Measurements from ENCODE around the gene TCF25. TPM values are rescaled to one million over a fixed set of nuclear protein-coding genes. Genes with fewer than 3 reads are reported as not detected.
"Not testable (repeated sequence)": the region's sequence is repeated elsewhere in the genome, so short reads cannot be mapped to it uniquely, and the experiment has no call there.

TCF25 gene
- total RNA-seq (171 and 176 TPM in 2 replicates), polyA plus RNA-seq (150 and 158 TPM in 2 replicates), polyA minus RNA-seq (ENCODE audit: low replicate concordance) (168 and 191 TPM in 2 replicates)
- 174 and 189 TPM in 2 replicates for polyA plus RNA-seq (2012)

GRCh38 chr16:89873109-89873971, at the start of gene TCF25:
Gene TCF25 (plus strand): TSS chr16:89873592. CDS start chr16:89873668, 76 bp downstream.
- DNase-seq (ENCODE audit: low read depth in 2 of 2) = peak; percentile 67 to 88
- Histone ChIP-seq H3K4me3 (replicated peaks in 1 of 4; ENCODE audit: control extremely low read depth in 1 of 4, insufficient read depth in 1 of 4, low read depth in 3 of 4, low read length in 4 of 4) (peak within 1 kb of the TSS; percentile 70 to 96 (median 87)), H4K20me1 (ENCODE audit: control insufficient read depth, extremely low read depth, insufficient read depth, low read length) (peaks cover 3% of the 10 kb centered on the region), H3K27me3 (ENCODE audit: control insufficient read depth, insufficient read depth, low read length) (no peaks in the 10 kb centered on the region), H3K36me3 (ENCODE audit: control insufficient read depth, insufficient read depth, low read length) (peaks cover 6% of the 10 kb centered on the region), H3K9me3 (ENCODE audit: control insufficient read depth, insufficient read depth, low read depth, low read length) (no peaks in the 10 kb centered on the region), H3K27ac (ENCODE audit: insufficient read depth, low read length) (peak within 1 kb of the TSS; percentile 100), H2AFZ (ENCODE audit: low read length) (peak within 1 kb of the TSS; percentile 34), H3K79me2 (ENCODE audit: control insufficient read depth, insufficient read depth, low read length) (peaks cover 35% of the 10 kb centered on the region), H3K4me1 (ENCODE audit: control insufficient read depth, extremely low read depth, insufficient read depth, low read length) (peaks cover 5% of the 10 kb centered on the region), H3K9ac (ENCODE audit: insufficient read depth, low read length) (peak within 1 kb of the TSS; percentile 100), H3K4me2 (ENCODE audit: extremely low read depth, insufficient read depth, low read length) (peak within 1 kb of the TSS; percentile 81)
- TF ChIP-seq CTCF (conservative IDR thresholded peaks at IDR 0.05 in 1 of 2, IDR thresholded peaks at IDR 0.05 in 1 of 2; ENCODE audit: low read depth in 1 of 2, low read length in 2 of 2) (no peak), EZH2 (IDR thresholded peaks at IDR 0.05; ENCODE audit: low read length, missing control alignments) (no peak)

GRCh38 chr16:89823824-89824148, 49.6 kb upstream of the TCF25 start:
- H3K4me3 ChIP-seq (replicated peaks in 1 of 4; ENCODE audit: control extremely low read depth in 1 of 4, insufficient read depth in 1 of 4, low read depth in 3 of 4, low read length in 4 of 4); H3K27me3 ChIP-seq (ENCODE audit: control insufficient read depth, insufficient read depth, low read length); H3K9me3 ChIP-seq (ENCODE audit: control insufficient read depth, insufficient read depth, low read depth, low read length); H3K4me2 ChIP-seq (ENCODE audit: extremely low read depth, insufficient read depth, low read length); H3K4me1 ChIP-seq (ENCODE audit: control insufficient read depth, extremely low read depth, insufficient read depth, low read length); H3K9ac ChIP-seq (ENCODE audit: insufficient read depth, low read length); DNase-seq (ENCODE audit: low read depth in 2 of 2); H3K79me2 ChIP-seq (ENCODE audit: control insufficient read depth, insufficient read depth, low read length); H3K27ac ChIP-seq (ENCODE audit: insufficient read depth, low read length); H4K20me1 ChIP-seq (ENCODE audit: control insufficient read depth, extremely low read depth, insufficient read depth, low read length); H2AFZ ChIP-seq (ENCODE audit: low read length); H3K36me3 ChIP-seq (ENCODE audit: control insufficient read depth, insufficient read depth, low read length): not testable (repeated sequence)

GRCh38 chr16:89826531-89827382, 46.6 kb upstream of the TCF25 start:
- Histone ChIP-seq H3K79me2 (ENCODE audit: control insufficient read depth, insufficient read depth, low read length) (no peaks in the 10 kb centered on the region), H2AFZ (ENCODE audit: low read length) (no peak overlapping the region), H3K4me1 (ENCODE audit: control insufficient read depth, extremely low read depth, insufficient read depth, low read length) (peaks cover 3% of the 10 kb centered on the region), H3K9ac (ENCODE audit: insufficient read depth, low read length) (no peak overlapping the region), H4K20me1 (ENCODE audit: control insufficient read depth, extremely low read depth, insufficient read depth, low read length) (no peaks in the 10 kb centered on the region), H3K9me3 (ENCODE audit: control insufficient read depth, insufficient read depth, low read depth, low read length) (no peaks in the 10 kb centered on the region), H3K27ac (ENCODE audit: insufficient read depth, low read length) (no peak overlapping the region), H3K4me2 (ENCODE audit: extremely low read depth, insufficient read depth, low read length) (no peak overlapping the region), H3K27me3 (ENCODE audit: control insufficient read depth, insufficient read depth, low read length) (no peaks in the 10 kb centered on the region), H3K36me3 (ENCODE audit: control insufficient read depth, insufficient read depth, low read length) (no peaks in the 10 kb centered on the region), H3K4me3 (replicated peaks in 1 of 4; ENCODE audit: control extremely low read depth in 1 of 4, insufficient read depth in 1 of 4, low read depth in 3 of 4, low read length in 4 of 4) (no peak overlapping the region)
- TF ChIP-seq CTCF (conservative IDR thresholded peaks at IDR 0.05 in 1 of 2, IDR thresholded peaks at IDR 0.05 in 1 of 2; ENCODE audit: low read depth in 1 of 2, low read length in 2 of 2) (no peak), EZH2 (IDR thresholded peaks at IDR 0.05; ENCODE audit: low read length, missing control alignments) (no peak)
- no peak for DNase-seq (ENCODE audit: low read depth in 2 of 2)
